Heart left ventricle (tissue), 13 donors: Measurements from ENCODE around the gene AMACR.

ENCODE experiments used
- POLR2A ChIP-seq, 2 donors: fragments of 450-650 bp; IDR thresholded peaks; one replicate each; pipeline ENCODE4 v1.6.1; 2017; ENCODE audit warnings: antibody characterized with exemption in 2 of 2, mild to moderate bottlenecking in 2 of 2, moderate library complexity in 2 of 2
- TF ChIP-seq, protein P1 (sequence below), 12 donors: fragments of 200-600 bp; sonication (generic) in 4 of 12; IDR thresholded peaks; one replicate each; pipeline versions ENCODE4 v1.5.0 to v1.8.0; 2018 to 2022; ENCODE audit warnings: antibody characterized with exemption in 12 of 12, mild to moderate bottlenecking in 5 of 12
- donor health status: ischemic (EF 13 %, LVEDD 7.1; RV severe dilation, severe dysfunction).
- donor health status: DM: no; HTN: yes; CAD: no.
- donor health status: DM: no; HTN: no; CAD: no.
- donor health status: ischemic (EF 25% LVEDD 6.9; RV normal size, moderate dysfunction).
- donor health status: ischemic (EF 25% LVEDD 5.7; RV mildly dilated, moderate dysfunction).
- donor health status: ischemic (EF 35%, LVEDD 5.7; RV mildly dilated, moderate dysfunction).
- donor health status: nonischemic (EF 11% LVEDD 7.7; RV severe dilation, severe dysfunction).
- donor health status: DM: yes; HTN: yes; CAD: no.
- donor health status: PGD.
- donor health status: ischemic (EF 29% LVEDD 5.4; RV normal size, mild dysfunction).
- donor health status: nonischemic (EF 23%, LVEDD 6.1; RV moderate dilation, normal function).

DNA sequence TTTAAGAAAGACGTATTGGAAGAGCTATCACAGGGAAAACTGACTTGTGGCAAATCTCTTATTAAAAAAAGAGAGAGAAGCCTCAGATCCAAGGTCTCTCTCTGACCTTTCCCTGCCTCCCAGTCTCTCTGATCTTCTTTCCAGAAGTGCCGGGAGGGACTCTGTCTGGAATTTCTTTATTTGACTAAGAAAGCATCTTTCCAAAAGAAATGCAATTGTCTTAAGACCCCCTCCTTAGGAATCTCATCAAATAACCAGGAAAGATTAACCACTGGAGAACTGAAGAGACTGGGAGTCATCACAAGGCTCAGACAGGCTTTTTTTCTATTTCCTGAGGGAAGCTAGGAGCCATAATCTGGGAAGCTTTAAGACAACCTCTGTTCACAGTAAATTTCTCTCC is 30.5 kb upstream of the AMACR start:
- no peak for TF ChIP-seq POLR2A (IDR thresholded peaks at IDR 0.05)
- TF ChIP-seq, protein P1, sequence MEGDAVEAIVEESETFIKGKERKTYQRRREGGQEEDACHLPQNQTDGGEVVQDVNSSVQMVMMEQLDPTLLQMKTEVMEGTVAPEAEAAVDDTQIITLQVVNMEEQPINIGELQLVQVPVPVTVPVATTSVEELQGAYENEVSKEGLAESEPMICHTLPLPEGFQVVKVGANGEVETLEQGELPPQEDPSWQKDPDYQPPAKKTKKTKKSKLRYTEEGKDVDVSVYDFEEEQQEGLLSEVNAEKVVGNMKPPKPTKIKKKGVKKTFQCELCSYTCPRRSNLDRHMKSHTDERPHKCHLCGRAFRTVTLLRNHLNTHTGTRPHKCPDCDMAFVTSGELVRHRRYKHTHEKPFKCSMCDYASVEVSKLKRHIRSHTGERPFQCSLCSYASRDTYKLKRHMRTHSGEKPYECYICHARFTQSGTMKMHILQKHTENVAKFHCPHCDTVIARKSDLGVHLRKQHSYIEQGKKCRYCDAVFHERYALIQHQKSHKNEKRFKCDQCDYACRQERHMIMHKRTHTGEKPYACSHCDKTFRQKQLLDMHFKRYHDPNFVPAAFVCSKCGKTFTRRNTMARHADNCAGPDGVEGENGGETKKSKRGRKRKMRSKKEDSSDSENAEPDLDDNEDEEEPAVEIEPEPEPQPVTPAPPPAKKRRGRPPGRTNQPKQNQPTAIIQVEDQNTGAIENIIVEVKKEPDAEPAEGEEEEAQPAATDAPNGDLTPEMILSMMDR (IDR thresholded peaks at IDR 0.05), result no peak
